ENCODE measurements around the gene STON1.
"Not testable (repeated sequence)": the region's sequence is repeated elsewhere in the genome, so short reads cannot be mapped to it uniquely, and the experiment has no call there.

STON1 gene

GRCh38 chr2:48607307-48608014 lies 77.5 kb downstream of the STON1 start:
- no peak overlapping the region for H3K9ac ChIP-seq
- H3K4me1 ChIP-seq (ENCODE audit: low read depth, poor library complexity, severe bottlenecking): no peaks in the 10 kb centered on the region
- TF ChIP-seq CTCF (conservative IDR thresholded peaks at IDR 0.05; ENCODE audit: low read depth, low read length): no peak
- no peak overlapping the region for H3K4me2 ChIP-seq
- H3K79me2 ChIP-seq (ENCODE audit: insufficient read depth, low read depth): no peaks in the 10 kb centered on the region
- no peaks in the 10 kb centered on the region for H3K27me3 ChIP-seq (ENCODE audit: insufficient read depth, low read depth)
- no peaks in the 10 kb centered on the region for H3K36me3 ChIP-seq (ENCODE audit: insufficient read depth)
- H3K4me3 ChIP-seq (IDR thresholded peaks at IDR 0.05; ENCODE audit: insufficient read depth, low read depth, low read length): no peak overlapping the region
- no peak overlapping the region for H3K27ac ChIP-seq
- no peak overlapping the region for H2AFZ ChIP-seq (ENCODE audit: low read depth)
- H4K20me1 ChIP-seq (ENCODE audit: insufficient read depth): no peaks in the 10 kb centered on the region

GRCh38 chr2:48613211-48613610 lies 83.3 kb downstream of the STON1 start:
- no peak for TF ChIP-seq CTCF (conservative IDR thresholded peaks at IDR 0.05; ENCODE audit: low read depth, low read length)
- H3K4me2 ChIP-seq: no peak overlapping the region
- H3K79me2 ChIP-seq (ENCODE audit: insufficient read depth, low read depth): no peaks in the 10 kb centered on the region
- H4K20me1 ChIP-seq (ENCODE audit: insufficient read depth): no peaks in the 10 kb centered on the region
- no peaks in the 10 kb centered on the region for H3K4me1 ChIP-seq (ENCODE audit: low read depth, poor library complexity, severe bottlenecking)
- H3K9ac ChIP-seq: no peak overlapping the region
- H2AFZ ChIP-seq (ENCODE audit: low read depth): no peak overlapping the region
- H3K36me3 ChIP-seq (ENCODE audit: insufficient read depth): no peaks in the 10 kb centered on the region
- H3K4me3 ChIP-seq (IDR thresholded peaks at IDR 0.05; ENCODE audit: insufficient read depth, low read depth, low read length): no peak overlapping the region
- no peaks in the 10 kb centered on the region for H3K27me3 ChIP-seq (ENCODE audit: insufficient read depth, low read depth)
- no peak overlapping the region for H3K27ac ChIP-seq

GRCh38 chr2:48614581-48614980 lies 84.6 kb downstream of the STON1 start:
- not testable (repeated sequence) for H3K36me3 ChIP-seq (ENCODE audit: insufficient read depth); H3K4me2 ChIP-seq; H4K20me1 ChIP-seq (ENCODE audit: insufficient read depth); H3K4me3 ChIP-seq (IDR thresholded peaks at IDR 0.05; ENCODE audit: insufficient read depth, low read depth, low read length); H3K79me2 ChIP-seq (ENCODE audit: insufficient read depth, low read depth); H2AFZ ChIP-seq (ENCODE audit: low read depth); H3K27ac ChIP-seq; H3K27me3 ChIP-seq (ENCODE audit: insufficient read depth, low read depth); H3K9ac ChIP-seq; H3K4me1 ChIP-seq (ENCODE audit: low read depth, poor library complexity, severe bottlenecking)

GRCh38 chr2:48617618-48618017 lies 87.7 kb downstream of the STON1 start, which contains the start of gene GTF2A1L:
Gene GTF2A1L, plus strand, starts transcription at chr2:48617856. Its CDS starts 19 bp downstream, at chr2:48617875.
- no peaks in the 10 kb centered on the region for H4K20me1 ChIP-seq (ENCODE audit: insufficient read depth)
- H3K79me2 ChIP-seq (ENCODE audit: insufficient read depth, low read depth): no peaks in the 10 kb centered on the region
- no peaks in the 10 kb centered on the region for H3K36me3 ChIP-seq (ENCODE audit: insufficient read depth)
- no peak within 1 kb of the TSS for H3K9ac ChIP-seq
- no peak for TF ChIP-seq CTCF (conservative IDR thresholded peaks at IDR 0.05; ENCODE audit: low read depth, low read length)
- no peak within 1 kb of the TSS for H2AFZ ChIP-seq (ENCODE audit: low read depth)
- H3K4me2 ChIP-seq: no peak within 1 kb of the TSS
- H3K4me1 ChIP-seq (ENCODE audit: low read depth, poor library complexity, severe bottlenecking): no peaks in the 10 kb centered on the region
- H3K27me3 ChIP-seq (ENCODE audit: insufficient read depth, low read depth): no peaks in the 10 kb centered on the region
- no peak within 1 kb of the TSS for H3K27ac ChIP-seq
- H3K4me3 ChIP-seq (IDR thresholded peaks at IDR 0.05; ENCODE audit: insufficient read depth, low read depth, low read length): no peak within 1 kb of the TSS

- no peaks in the 10 kb centered on the region for H3K4me1 ChIP-seq (ENCODE audit: low read depth, poor library complexity, severe bottlenecking)
- no peak overlapping the region for H3K9ac ChIP-seq
- H3K79me2 ChIP-seq (ENCODE audit: insufficient read depth, low read depth): no peaks in the 10 kb centered on the region
- H3K4me2 ChIP-seq: no peak overlapping the region
- H4K20me1 ChIP-seq (ENCODE audit: insufficient read depth): no peaks in the 10 kb centered on the region
- no peak overlapping the region for H3K4me3 ChIP-seq (IDR thresholded peaks at IDR 0.05; ENCODE audit: insufficient read depth, low read depth, low read length)
- no peak for TF ChIP-seq CTCF (conservative IDR thresholded peaks at IDR 0.05; ENCODE audit: low read depth, low read length)
- no peaks in the 10 kb centered on the region for H3K27me3 ChIP-seq (ENCODE audit: insufficient read depth, low read depth)
- H3K27ac ChIP-seq: no peak overlapping the region
- no peaks in the 10 kb centered on the region for H3K36me3 ChIP-seq (ENCODE audit: insufficient read depth)
- H2AFZ ChIP-seq (ENCODE audit: low read depth): no peak overlapping the region
Observed at GRCh38 chr2:48619526-48619925, 89.6 kb downstream of the STON1 start.
